Keratinocyte (primary cell): ENCODE results near the gene MTA1. TPM values are rescaled to one million over a fixed set of nuclear protein-coding genes. Genes with fewer than 3 reads are reported as not detected.

Experiments
- DNase-seq: peaks from one replicate; pipeline ENCODE4 v3.0.0-alpha.2; 2011; ENCODE audit warnings: low read depth, missing footprints, low spot score
- FAIRE-seq: peaks from 2 replicates; lab custom pipeline; 2011; peaks lifted over from hg19 to GRCh38; lab: Jason Lieb, UNC
- H2AFZ ChIP-seq: 2 replicates; pipeline ENCODE4 v1.6.0; 2012; ENCODE audit warnings: low read length, control low read depth, inconsistent platforms; ENCODE audit not compliant: control insufficient read depth
- H3K27ac ChIP-seq: 2 replicates; pipeline ENCODE4 v1.5.1; 2011; ENCODE audit warnings: low read length; ENCODE audit not compliant: control insufficient read depth, insufficient read depth
- H3K27me3 ChIP-seq: 3 replicates; pipeline ENCODE4 v1.6.0; 2011; ENCODE audit warnings: low read length; ENCODE audit not compliant: control insufficient read depth, insufficient read depth; ENCODE audit errors: extremely low read depth
- H3K36me3 ChIP-seq, 2 experiments: 2 replicates in 1 of 2; 3 replicates in 1 of 2; pipeline ENCODE4 v1.5.1; 2011; ENCODE audit warnings: low read length in 2 of 2, mild to moderate bottlenecking in 1 of 2; ENCODE audit not compliant: control insufficient read depth in 2 of 2, insufficient read depth in 2 of 2; ENCODE audit errors: extremely low read depth in 1 of 2
- H3K4me1 ChIP-seq: 3 replicates; pipeline ENCODE4 v1.5.1; 2011; ENCODE audit warnings: low read length; ENCODE audit not compliant: control insufficient read depth, insufficient read depth; ENCODE audit errors: extremely low read depth
- H3K4me2 ChIP-seq: 3 replicates; pipeline ENCODE4 v1.6.0; 2011; ENCODE audit warnings: low read depth, low read length; ENCODE audit not compliant: control insufficient read depth, insufficient read depth; ENCODE audit errors: extremely low read depth
- H3K4me3 ChIP-seq, 3 experiments: fragments of 200-600 bp in 1 of 3; sonication (generic) in 1 of 3; 2 replicates in 2 of 3; 3 replicates in 1 of 3; pipeline ENCODE4 v1.5.1; 2011 to 2016; ENCODE audit warnings: low read length in 3 of 3, mild to moderate bottlenecking in 3 of 3, control low read depth in 2 of 3, inconsistent platforms in 1 of 3, low read depth in 1 of 3, mixed read lengths in 1 of 3, mixed run types in 1 of 3, moderate library complexity in 1 of 3; ENCODE audit not compliant: control insufficient read depth in 2 of 3, insufficient read depth in 2 of 3; ENCODE audit errors: extremely low read depth in 1 of 3
- H3K79me2 ChIP-seq: 2 replicates; pipeline ENCODE4 v1.6.0; 2012; ENCODE audit warnings: low read length; ENCODE audit not compliant: control insufficient read depth, insufficient read depth
- H3K9ac ChIP-seq: 3 replicates; pipeline ENCODE4 v1.6.0; 2011; ENCODE audit warnings: low read length; ENCODE audit not compliant: control insufficient read depth, insufficient read depth; ENCODE audit errors: extremely low read depth
- H3K9me1 ChIP-seq: 3 replicates; pipeline ENCODE4 v1.6.0; 2011; ENCODE audit warnings: low read length; ENCODE audit not compliant: control insufficient read depth, insufficient read depth; ENCODE audit errors: extremely low read depth
- H3K9me3 ChIP-seq: 2 replicates; pipeline ENCODE4 v1.5.1; 2012; ENCODE audit warnings: low read depth, low read length; ENCODE audit not compliant: control insufficient read depth
- H4K20me1 ChIP-seq: 3 replicates; pipeline ENCODE4 v1.6.0; 2011; ENCODE audit warnings: low read length; ENCODE audit not compliant: control insufficient read depth, insufficient read depth; ENCODE audit errors: extremely low read depth
- CTCF ChIP-seq, 3 experiments: IDR thresholded peaks in 1 of 3; conservative IDR thresholded peaks in 1 of 3; optimal IDR thresholded peaks in 1 of 3; 2 replicates in 2 of 3; 3 replicates in 1 of 3; pipeline versions ENCODE3 to v1.5.1; 2011; ENCODE audit warnings: low read length in 3 of 3, mild to moderate bottlenecking in 3 of 3, moderate library complexity in 2 of 3, control low read depth in 1 of 3, inconsistent platforms in 1 of 3; ENCODE audit not compliant: insufficient read depth in 2 of 3; ENCODE audit errors: extremely low read depth in 1 of 3
- EZH2 ChIP-seq: IDR thresholded peaks from one replicate; pipeline ENCODE4 v1.6.1; 2012; ENCODE audit warnings: inconsistent platforms, mild to moderate bottlenecking, low read length, moderate library complexity
- dilution Hi-C: fragments of 300-500 bp; cut with MboI; formaldehyde crosslinking; loops from one replicate; pipeline ENCODE4 v1.7.0; 2020; ENCODE audit warnings: low sequenced_read_pairs; ENCODE audit not compliant: extremely low pct_ligation_motif_present
- polyA plus RNA-seq, 5 experiments: library from polyadenylated mRNA; depleted of rRNA in 3 of 5; stranded (reverse) in 3 of 5; stranded (forward) in 1 of 5; unstranded in 1 of 5; fragments of >200 nt; gene quantifications; 1 replicate in 1 of 5; 2 replicates in 3 of 5; 3 replicates in 1 of 5; pipeline versions ENCODE4 v1.2.1 to v1.2.3, GENCODE V29; 2011 to 2012; ENCODE audit warnings: missing spikeins in 2 of 5, low read depth in 1 of 5, low replicate concordance in 1 of 5

The MTA1 gene
- polyA plus RNA-seq, 1 donor (not counting 4 experiments of a cell fraction or from before 2014, with no cell fraction given) = 33.6 TPM

- Histone ChIP-seq H3K27me3 (no peaks in the 10 kb centered on the region), H2AFZ (no peak overlapping the region), H3K9me1 (no peaks in the 10 kb centered on the region), H3K36me3 (peaks cover 2 to 3% of the 10 kb centered on the region in 2 experiments), H3K4me1 (peaks cover 10% of the 10 kb centered on the region), H3K4me2 (no peak overlapping the region), H3K9ac (no peak overlapping the region), H4K20me1 (peaks cover 5% of the 10 kb centered on the region), H3K27ac (no peak overlapping the region), H3K9me3 (no peaks in the 10 kb centered on the region), H3K79me2 (no peaks in the 10 kb centered on the region), H3K4me3 (no peak overlapping the region)
- TF ChIP-seq EZH2 = no peak
- TF ChIP-seq CTCF (optimal IDR thresholded peaks at IDR 0.05 in 1 of 3, IDR thresholded peaks at IDR 0.05 in 1 of 3, conservative IDR thresholded peaks at IDR 0.05 in 1 of 3; ENCODE audit: extremely low read depth in 1 of 3, insufficient read depth in 2 of 3, low read length in 3 of 3) = no peak
- FAIRE-seq (no peak), DNase-seq (no peak)
- dilution Hi-C loops = no loop called here
Measured at GRCh38 chr14:105493921-105494605, 74.4 kb downstream of the MTA1 start.

- FAIRE-seq (no peak), DNase-seq (no peak)
- no peak overlapping the region for H3K4me3 ChIP-seq
- peaks cover 9% of the 10 kb centered on the region for H3K4me1 ChIP-seq
- H3K27ac ChIP-seq = no peak overlapping the region
- no peak overlapping the region for H3K4me2 ChIP-seq
- dilution Hi-C loops = no loop called here
- H3K27me3 ChIP-seq = no peaks in the 10 kb centered on the region
- TF ChIP-seq CTCF (optimal IDR thresholded peaks at IDR 0.05 in 1 of 3, IDR thresholded peaks at IDR 0.05 in 1 of 3, conservative IDR thresholded peaks at IDR 0.05 in 1 of 3; ENCODE audit: extremely low read depth in 1 of 3, insufficient read depth in 2 of 3, low read length in 3 of 3) (no peak), EZH2 (no peak)
- no peaks in the 10 kb centered on the region for H3K9me3 ChIP-seq
- H2AFZ ChIP-seq = no peak overlapping the region
- H3K36me3 ChIP-seq = peaks cover 2 to 3% of the 10 kb centered on the region in 2 experiments
- no peak overlapping the region for H3K9ac ChIP-seq
- H4K20me1 ChIP-seq = peaks cover 5% of the 10 kb centered on the region
- no peaks in the 10 kb centered on the region for H3K9me1 ChIP-seq
- H3K79me2 ChIP-seq = no peaks in the 10 kb centered on the region
Measured at GRCh38 chr14:105494606-105494929, 74.9 kb downstream of the MTA1 start.
